Caco-2 (cell line): Measurements from ENCODE around the gene CDC42BPB. TPM values are rescaled to one million over a fixed set of nuclear protein-coding genes. Genes with fewer than 3 reads are reported as not detected.
"Not testable (repeated sequence)": the region's sequence is repeated elsewhere in the genome, so short reads cannot be mapped to it uniquely, and the experiment has no call there.

Source experiments
- BruUV-seq: library from RNA; stranded (reverse); fragments of 400-500 nt; replicated peaks from 2 replicates; lab custom pipeline; 2021; lab: Mats Ljungman, UMichigan
- CTCF ChIA-PET: fragments of 300-600 bp; sonication (Branson Sonifier 250); formaldehyde crosslinking; loops from one replicate; lab custom pipeline; 2022; ENCODE audit warnings: antibody characterized with exemption; lab: Charles Lee
- POLR2A ChIA-PET: fragments of 300-600 bp; sonication (Branson Sonifier 250); formaldehyde crosslinking; loops from one replicate; lab custom pipeline; 2022; ENCODE audit warnings: antibody characterized with exemption; lab: Charles Lee
- DNase-seq, 2 experiments: peaks; one replicate each; pipeline versions ENCODE4 v3.0.0 to v3.0.0-alpha.2; 2020 to 2022
- H3K27me3 ChIP-seq: replicated peaks from 2 replicates; pipeline ENCODE4 v1.6.0; 2011; ENCODE audit warnings: low read length; ENCODE audit not compliant: control insufficient read depth, insufficient read depth
- H3K36me3 ChIP-seq: 2 replicates; pipeline ENCODE4 v1.5.1; 2011; ENCODE audit warnings: low read length; ENCODE audit not compliant: control insufficient read depth, insufficient read depth
- H3K4me1 ChIP-seq: fragments of 250-450 bp; sonication (Bioruptor Pico); 2 replicates; pipeline ENCODE4 v1.5.1; 2020; ENCODE audit warnings: mild to moderate bottlenecking
- H3K4me3 ChIP-seq: 2 replicates; pipeline ENCODE4 v1.5.1; 2011; ENCODE audit warnings: low read depth, mild to moderate bottlenecking, control low read depth, low read length
- H3K9me3 ChIP-seq: fragments of 250-450 bp; sonication (Bioruptor Pico); 2 replicates; pipeline ENCODE4 v1.5.1; 2020; ENCODE audit warnings: mild to moderate bottlenecking, moderate library complexity
- H3K27ac Mint-ChIP-seq: one replicate; pipeline ENCODE4 v1.8.0; 2022; ENCODE audit warnings: mixed read lengths; ENCODE audit not compliant: unreplicated experiment
- H3K27me3 Mint-ChIP-seq: one replicate; pipeline ENCODE4 v1.8.0; 2022; ENCODE audit warnings: mixed read lengths; ENCODE audit not compliant: insufficient read depth, unreplicated experiment
- H3K36me3 Mint-ChIP-seq: one replicate; pipeline ENCODE4 v1.8.0; 2022; ENCODE audit warnings: mild to moderate bottlenecking, mixed read lengths; ENCODE audit not compliant: insufficient read depth, unreplicated experiment
- H3K4me1 Mint-ChIP-seq: one replicate; pipeline ENCODE4 v1.8.0; 2022; ENCODE audit warnings: low read depth, mixed read lengths; ENCODE audit not compliant: unreplicated experiment
- H3K4me3 Mint-ChIP-seq: one replicate; pipeline ENCODE4 v1.8.0; 2022; ENCODE audit warnings: mild to moderate bottlenecking, moderate library complexity, mixed read lengths; ENCODE audit not compliant: unreplicated experiment
- H3K9me3 Mint-ChIP-seq: one replicate; pipeline ENCODE4 v1.8.0; 2022; ENCODE audit warnings: mixed read lengths; ENCODE audit not compliant: unreplicated experiment
- CTCF ChIP-seq, 2 experiments: fragments of 200-600 bp in 1 of 2; IDR thresholded peaks; 1 replicate in 1 of 2; 2 replicates in 1 of 2; pipeline versions ENCODE4 v1.5.1 to v1.8.0; 2011 to 2022; ENCODE audit warnings: antibody characterized with exemption in 1 of 2, control low read depth in 1 of 2, inconsistent platforms in 1 of 2, low read depth in 1 of 2, low read length in 1 of 2, mild to moderate bottlenecking in 1 of 2, moderate library complexity in 1 of 2; ENCODE audit not compliant: insufficient read depth in 1 of 2, severe bottlenecking in 1 of 2, unreplicated experiment in 1 of 2
- intact Hi-C: fragments of 100-400 bp; cut with micrococcal nuclease; formaldehyde crosslinking; loops from one replicate; pipeline ENCODE4 v1.10.0; 2022; ENCODE audit not compliant: unreplicated experiment
- total RNA-seq: library from RNA; stranded (reverse); gene quantifications from 2 replicates; pipeline ENCODE4 v1.2.3, GENCODE V29; 2022

The CDC42BPB gene
- total RNA-seq, 1 experiment from 2014 or later: 55.1 TPM

- POLR2A ChIA-PET: no interaction called here
- no TSS peak for BruUV-seq
Measured at GRCh38 chr14:103052407-103052806, 4.9 kb downstream of the CDC42BPB start.

GRCh38 chr14:103050935-103051334 is 6.4 kb downstream of the CDC42BPB start:
- no peak overlapping the region for H3K4me3 Mint-ChIP-seq
- no peaks in the 10 kb centered on the region for H3K4me1 Mint-ChIP-seq
- POLR2A ChIA-PET: interaction anchor here (0.6 kb wide), 1 partner anchor 1147 kb away, joined by 7 read pairs; no protein-coding TSS in a partner anchor
- H3K36me3 Mint-ChIP-seq: peaks cover 24% of the 10 kb centered on the region
- intact Hi-C loops: no loop called here
- H3K4me3 ChIP-seq: no peak overlapping the region
- no peak for DNase-seq
- peaks cover 7% of the 10 kb centered on the region; the same call in 1 of the 2 replicates for H3K4me1 ChIP-seq
- TF ChIP-seq CTCF (IDR thresholded peaks at IDR 0.05; ENCODE audit: insufficient read depth in 1 of 2, low read depth in 1 of 2, low read length in 1 of 2, severe bottlenecking in 1 of 2, unreplicated experiment in 1 of 2): no peak
- CTCF ChIA-PET: no interaction called here
- H3K27me3 Mint-ChIP-seq: no peaks in the 10 kb centered on the region
- H3K9me3 Mint-ChIP-seq: no peaks in the 10 kb centered on the region
- 0 out of 2 replicates have a peak, but pooled peaks cover 2% of the 10 kb centered on the region for H3K36me3 ChIP-seq
- no peaks in the 10 kb centered on the region for H3K27me3 ChIP-seq
- BruUV-seq: no TSS peak
- no peaks in the 10 kb centered on the region for H3K9me3 ChIP-seq
- no peak overlapping the region for H3K27ac Mint-ChIP-seq

More at GRCh38 chr14:103052407-103052806, 4.9 kb downstream of the CDC42BPB start:
- H3K4me3 ChIP-seq: no peak overlapping the region
- intact Hi-C loops: no loop called here
- Mint-ChIP-seq H3K4me1 (no peaks in the 10 kb centered on the region), H3K4me3 (no peak overlapping the region), H3K9me3 (no peaks in the 10 kb centered on the region), H3K27me3 (no peaks in the 10 kb centered on the region), H3K27ac (no peak overlapping the region), H3K36me3 (peaks cover 13% of the 10 kb centered on the region)
- peaks cover 9% of the 10 kb centered on the region; the same call in 1 of the 2 replicates for H3K4me1 ChIP-seq
- no peaks in the 10 kb centered on the region for H3K27me3 ChIP-seq
- CTCF ChIA-PET: no interaction called here
- H3K36me3 ChIP-seq: 0 out of 2 replicates have a peak, but pooled peaks cover 2% of the 10 kb centered on the region
- TF ChIP-seq CTCF (IDR thresholded peaks at IDR 0.05; ENCODE audit: insufficient read depth in 1 of 2, low read depth in 1 of 2, low read length in 1 of 2, severe bottlenecking in 1 of 2, unreplicated experiment in 1 of 2): no peak
- no peaks in the 10 kb centered on the region for H3K9me3 ChIP-seq
- peak in 1 of 2 experiments; percentile 8 for DNase-seq

- CTCF ChIA-PET, H3K9me3 Mint-ChIP-seq, H3K9me3 ChIP-seq, H3K27me3 ChIP-seq, H3K4me3 ChIP-seq, DNase-seq, H3K4me1 Mint-ChIP-seq, H3K4me3 Mint-ChIP-seq, BruUV-seq, H3K4me1 ChIP-seq, H3K36me3 ChIP-seq, H3K27ac Mint-ChIP-seq, H3K27me3 Mint-ChIP-seq, intact Hi-C loops, POLR2A ChIA-PET: not testable (repeated sequence)
- peaks cover 23% of the 10 kb centered on the region for H3K36me3 Mint-ChIP-seq
Measured at GRCh38 chr14:103047453-103047852, 9.9 kb downstream of the CDC42BPB start.
